Measurements from ENCODE around the gene NOG. TPM values are rescaled to one million over a fixed set of nuclear protein-coding genes. Genes with fewer than 3 reads are reported as not detected.

Gene NOG
- 75.6 and 86.5 TPM in 2 replicates for total RNA-seq

DNA sequence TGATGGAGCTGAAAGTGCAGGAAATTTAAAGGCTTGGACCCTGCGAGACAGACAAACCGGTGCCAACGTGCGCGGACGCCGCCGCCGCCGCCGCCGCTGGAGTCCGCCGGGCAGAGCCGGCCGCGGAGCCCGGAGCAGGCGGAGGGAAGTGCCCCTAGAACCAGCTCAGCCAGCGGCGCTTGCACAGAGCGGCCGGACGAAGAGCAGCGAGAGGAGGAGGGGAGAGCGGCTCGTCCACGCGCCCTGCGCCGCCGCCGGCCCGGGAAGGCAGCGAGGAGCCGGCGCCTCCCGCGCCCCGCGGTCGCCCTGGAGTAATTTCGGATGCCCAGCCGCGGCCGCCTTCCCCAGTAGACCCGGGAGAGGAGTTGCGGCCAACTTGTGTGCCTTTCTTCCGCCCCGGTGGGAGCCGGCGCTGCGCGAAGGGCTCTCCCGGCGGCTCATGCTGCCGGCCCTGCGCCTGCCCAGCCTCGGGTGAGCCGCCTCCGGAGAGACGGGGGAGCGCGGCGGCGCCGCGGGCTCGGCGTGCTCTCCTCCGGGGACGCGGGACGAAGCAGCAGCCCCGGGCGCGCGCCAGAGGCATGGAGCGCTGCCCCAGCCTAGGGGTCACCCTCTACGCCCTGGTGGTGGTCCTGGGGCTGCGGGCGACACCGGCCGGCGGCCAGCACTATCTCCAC, at the start of gene NOG:
Gene NOG, plus strand, starts transcription at position 54 of the 674 bp plus-strand sequence. Its CDS starts 525 bp downstream, at position 579.
- TF ChIP-seq, protein P1, sequence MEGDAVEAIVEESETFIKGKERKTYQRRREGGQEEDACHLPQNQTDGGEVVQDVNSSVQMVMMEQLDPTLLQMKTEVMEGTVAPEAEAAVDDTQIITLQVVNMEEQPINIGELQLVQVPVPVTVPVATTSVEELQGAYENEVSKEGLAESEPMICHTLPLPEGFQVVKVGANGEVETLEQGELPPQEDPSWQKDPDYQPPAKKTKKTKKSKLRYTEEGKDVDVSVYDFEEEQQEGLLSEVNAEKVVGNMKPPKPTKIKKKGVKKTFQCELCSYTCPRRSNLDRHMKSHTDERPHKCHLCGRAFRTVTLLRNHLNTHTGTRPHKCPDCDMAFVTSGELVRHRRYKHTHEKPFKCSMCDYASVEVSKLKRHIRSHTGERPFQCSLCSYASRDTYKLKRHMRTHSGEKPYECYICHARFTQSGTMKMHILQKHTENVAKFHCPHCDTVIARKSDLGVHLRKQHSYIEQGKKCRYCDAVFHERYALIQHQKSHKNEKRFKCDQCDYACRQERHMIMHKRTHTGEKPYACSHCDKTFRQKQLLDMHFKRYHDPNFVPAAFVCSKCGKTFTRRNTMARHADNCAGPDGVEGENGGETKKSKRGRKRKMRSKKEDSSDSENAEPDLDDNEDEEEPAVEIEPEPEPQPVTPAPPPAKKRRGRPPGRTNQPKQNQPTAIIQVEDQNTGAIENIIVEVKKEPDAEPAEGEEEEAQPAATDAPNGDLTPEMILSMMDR (conservative IDR thresholded peaks at IDR 0.05; ENCODE audit: low read depth, low read length) = no peak
- DNase-seq (ENCODE audit: low read depth) = no peak
- peak within 1 kb of the TSS; percentile 60 for H3K4me3 ChIP-seq (ENCODE audit: low read depth, low read length)

DNA sequence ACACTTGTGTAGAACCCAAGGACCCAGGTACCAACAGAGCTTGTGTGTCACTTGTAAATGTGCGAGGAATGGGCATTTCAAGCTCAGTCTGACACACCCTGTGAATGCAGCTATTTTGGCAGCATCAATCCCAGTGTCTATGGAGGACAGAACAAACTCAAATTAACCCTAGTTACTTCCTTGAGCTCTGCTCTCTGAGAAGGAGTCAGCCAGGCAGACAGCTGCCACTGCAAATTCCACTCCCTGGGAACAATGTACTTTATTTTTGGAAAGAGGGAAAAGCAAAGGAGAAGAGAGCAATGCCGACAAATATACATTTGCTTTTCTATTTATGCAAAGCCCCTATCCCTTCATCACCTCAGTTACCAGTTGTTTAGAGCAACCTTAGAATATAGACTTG, 48.4 kb upstream of the NOG start:
- DNase-seq (ENCODE audit: low read depth) = no peak
- TF ChIP-seq, protein P1 (conservative IDR thresholded peaks at IDR 0.05; ENCODE audit: low read depth, low read length) = no peak
- H3K4me3 ChIP-seq (ENCODE audit: low read depth, low read length) = no peak overlapping the region

GRCh38 chr17:56545930-56546329, 47.6 kb upstream of the NOG start:
- no peak overlapping the region for H3K4me3 ChIP-seq (ENCODE audit: low read depth, low read length)
- DNase-seq (ENCODE audit: low read depth) = no peak
- TF ChIP-seq, protein P1 (conservative IDR thresholded peaks at IDR 0.05; ENCODE audit: low read depth, low read length) = no peak

DNA sequence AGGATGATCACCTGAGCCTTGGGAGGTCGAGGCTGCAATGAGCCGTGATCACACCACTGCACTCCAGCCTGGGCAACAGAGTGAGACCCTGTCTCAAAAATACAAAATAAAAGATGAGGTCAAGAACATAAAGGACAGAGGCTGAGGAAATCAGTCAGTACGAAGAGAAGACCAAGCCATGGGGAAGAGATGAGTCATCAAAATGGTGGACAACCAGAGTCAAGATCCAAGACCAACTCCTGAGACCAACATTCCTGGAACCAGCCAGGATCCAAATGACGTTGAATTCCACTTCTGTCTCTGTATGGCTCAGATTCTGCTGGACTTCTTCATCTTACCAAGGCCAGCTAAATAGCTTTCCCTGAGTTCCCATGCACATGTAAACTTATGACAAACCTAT, 44.8 kb upstream of the NOG start:
- TF ChIP-seq, protein P1 (conservative IDR thresholded peaks at IDR 0.05; ENCODE audit: low read depth, low read length) = no peak
- DNase-seq (ENCODE audit: low read depth) = no peak
- no peak overlapping the region for H3K4me3 ChIP-seq (ENCODE audit: low read depth, low read length)

DNA sequence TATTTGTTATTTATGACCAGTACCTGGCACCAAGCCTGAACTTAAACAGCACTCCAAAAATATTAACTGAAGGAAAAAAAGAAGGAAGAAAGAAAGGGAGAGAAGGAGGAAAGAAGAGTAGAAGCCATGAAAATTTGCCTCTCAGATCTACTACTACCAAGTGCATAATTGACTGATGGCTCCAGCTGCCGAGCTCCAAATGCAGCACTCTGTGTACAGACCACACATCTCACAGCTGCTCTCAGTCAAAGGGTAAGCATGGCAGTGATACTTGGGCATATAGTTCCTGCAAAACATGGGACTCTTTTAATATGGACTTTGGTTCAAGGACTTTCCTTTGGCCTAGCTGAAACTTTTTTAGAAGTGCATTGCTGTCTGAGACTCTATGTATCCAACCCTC, 44.0 kb upstream of the NOG start:
- TF ChIP-seq, protein P1 (conservative IDR thresholded peaks at IDR 0.05; ENCODE audit: low read depth, low read length) = no peak
- H3K4me3 ChIP-seq (ENCODE audit: low read depth, low read length) = no peak overlapping the region
- DNase-seq (ENCODE audit: low read depth) = no peak

DNA sequence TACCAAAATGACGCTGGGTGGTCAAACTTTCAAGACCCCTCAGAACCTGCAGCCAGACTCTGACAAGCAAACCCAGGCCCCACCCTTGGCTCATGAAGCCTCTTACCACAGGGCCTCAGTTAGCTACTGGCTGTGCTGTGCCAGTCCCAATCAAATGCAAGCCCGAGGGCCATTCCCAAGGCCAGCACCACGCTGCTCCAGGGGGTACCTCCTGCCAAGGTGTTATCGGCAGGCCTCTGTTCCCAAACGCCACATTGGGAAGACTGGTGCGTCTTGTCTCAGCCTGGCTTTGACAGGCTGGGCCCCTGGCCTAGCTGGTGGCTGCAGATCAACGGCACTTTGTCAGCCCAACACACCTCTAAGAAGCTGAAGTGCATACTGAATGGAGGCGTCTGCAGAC, 35.8 kb upstream of the NOG start:
- H3K4me3 ChIP-seq (ENCODE audit: low read depth, low read length) = no peak overlapping the region
- TF ChIP-seq, protein P1 (conservative IDR thresholded peaks at IDR 0.05; ENCODE audit: low read depth, low read length) = no peak

DNA sequence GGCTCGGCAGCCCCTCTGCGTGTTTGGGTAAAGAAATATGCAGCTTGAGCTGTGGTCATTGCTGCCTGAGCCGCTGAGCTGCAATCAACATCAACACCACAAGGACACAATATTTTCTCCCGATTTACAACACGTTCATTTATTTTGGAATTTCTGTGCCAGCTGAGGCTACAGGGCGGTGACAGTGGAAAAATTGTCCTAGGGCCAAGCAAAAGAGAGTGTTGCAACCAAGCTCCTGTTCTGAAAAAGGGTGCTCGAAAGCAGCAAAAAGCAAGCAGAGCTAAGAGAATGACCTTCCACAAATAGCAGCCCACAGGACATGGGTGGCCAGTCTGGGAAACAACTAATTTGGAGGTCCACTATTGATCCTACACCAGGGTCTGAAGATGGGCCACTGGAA, 35.4 kb upstream of the NOG start:
- DNase-seq (ENCODE audit: low read depth) = no peak
- TF ChIP-seq, protein P1 (conservative IDR thresholded peaks at IDR 0.05; ENCODE audit: low read depth, low read length) = no peak
- H3K4me3 ChIP-seq (ENCODE audit: low read depth, low read length) = no peak overlapping the region

More for the DNA sequence above, 35.8 kb upstream of the NOG start:
- DNase-seq (ENCODE audit: low read depth) = no peak

Data from epithelial cell of proximal tubule (primary cell).